Stimulated activated CD8-positive, alpha-beta memory T cell treated with anti-CD3 and anti-CD28 coated beads, Interleukin-4, amount 100 ng/mL, for 48 hours (primary cell): ENCODE measurements around the gene RACGAP1.
"Not testable (repeated sequence)": the region's sequence is repeated elsewhere in the genome, so short reads cannot be mapped to it uniquely, and the experiment has no call there.

Experiments
- DNase-seq: peaks from one replicate; pipeline ENCODE4 v3.0.0-alpha.2; 2020

RACGAP1 gene

GRCh38 chr12:50024805-50025186, 498 bp downstream of the RACGAP1 start:
- DNase-seq = no peak

- DNase-seq = no peak
These were observed 1.1 kb downstream of the RACGAP1 start for GRCh38 chr12:50024227-50024626.

GRCh38 chr12:50022903-50023302, 2.4 kb downstream of the RACGAP1 start:
- no peak for DNase-seq

- no peak for DNase-seq
These were observed 4.3 kb downstream of the RACGAP1 start for GRCh38 chr12:50021031-50021430.

GRCh38 chr12:50019524-50019923, 5.8 kb downstream of the RACGAP1 start:
- no peak for DNase-seq

- DNase-seq = no peak
These were observed 6.3 kb downstream of the RACGAP1 start for GRCh38 chr12:50018968-50019367.

- no peak for DNase-seq
These were observed 7.1 kb downstream of the RACGAP1 start for GRCh38 chr12:50018154-50018553.

- no peak for DNase-seq
These were observed 7.7 kb downstream of the RACGAP1 start for GRCh38 chr12:50017641-50018040.

GRCh38 chr12:50016501-50017475, 8.5 kb downstream of the RACGAP1 start:
- DNase-seq = no peak

- DNase-seq = no peak
These were observed 11.0 kb downstream of the RACGAP1 start for GRCh38 chr12:50014342-50014741.

GRCh38 chr12:50013361-50014147, 11.7 kb downstream of the RACGAP1 start:
- DNase-seq = no peak

GRCh38 chr12:50006754-50007442, 18.4 kb downstream of the RACGAP1 start:
- DNase-seq = no peak

GRCh38 chr12:50006280-50006679, 19.0 kb downstream of the RACGAP1 start:
- no peak for DNase-seq

- DNase-seq = no peak
These were observed 20.1 kb downstream of the RACGAP1 start for GRCh38 chr12:50005175-50005574.

GRCh38 chr12:50004696-50005095, 20.6 kb downstream of the RACGAP1 start:
- no peak for DNase-seq

GRCh38 chr12:50003595-50003994, 21.7 kb downstream of the RACGAP1 start:
- no peak for DNase-seq

- DNase-seq = no peak
These were observed 26.8 kb downstream of the RACGAP1 start for GRCh38 chr12:49998453-49998852.

GRCh38 chr12:49990273-49990672, 35.0 kb downstream of the RACGAP1 start:
- DNase-seq = no peak

GRCh38 chr12:49989400-49989799, 35.9 kb downstream of the RACGAP1 start:
- DNase-seq = not testable (repeated sequence)

- DNase-seq = no peak
These were observed 37.5 kb downstream of the RACGAP1 start for GRCh38 chr12:49987625-49988303.

GRCh38 chr12:49986476-49986875, 38.8 kb downstream of the RACGAP1 start:
- DNase-seq = not testable (repeated sequence)

- DNase-seq = no peak
These were observed 39.3 kb downstream of the RACGAP1 start for GRCh38 chr12:49985981-49986380.
